C4-2B (cell line): ENCODE results near the gene SNED1.

Experiments used
- CTCF ChIP-seq: fragments of 450-650 bp; conservative IDR thresholded peaks from 2 replicates; pipeline ENCODE4 v1.5.1; 2017; ENCODE audit warnings: mild to moderate bottlenecking
- ZFX ChIP-seq: fragments of 450-650 bp; IDR thresholded peaks from 2 replicates; pipeline ENCODE4 v1.6.1; 2017

GRCh38 chr2:241019441-241020139 lies 21.2 kb downstream of the SNED1 start:
- TF ChIP-seq CTCF (no peak), ZFX (no peak)
